HepG2 (cell line): Measurements from ENCODE around the gene GATB. TPM values are rescaled to one million over a fixed set of nuclear protein-coding genes. Genes with fewer than 3 reads are reported as not detected.

ENCODE experiments used
- ATAC-seq: fragments of 200-7000 bp; cut with Tn5 transposase; 3 replicates; pipeline ENCODE4 v1.9.1; 2020; ENCODE audit warnings: mild to moderate bottlenecking, moderate library complexity
- BruUV-seq: library from RNA; stranded (reverse); fragments of 400-500 nt; replicated peaks from 2 replicates; lab custom pipeline; 2021; lab: Mats Ljungman, UMichigan
- CTCF ChIA-PET: fragments of 300-600 bp; formaldehyde crosslinking; extraction: SDS; loops from one replicate; lab custom pipeline; 2021; ENCODE audit warnings: low total read pairs, inconsistent platforms, low intra/inter-chr PET ratio; lab: Yijun Ruan, JAX
- POLR2A ChIA-PET: fragments of 350-600 bp; sonication (Branson Sonifier 250); formaldehyde crosslinking; loops from one replicate; lab custom pipeline; 2020; ENCODE audit warnings: antibody characterized with exemption, inconsistent platforms; lab: Yijun Ruan, JAX
- DNase-seq: peaks from one replicate; pipeline ENCODE4 v3.0.0-alpha.2; 2015; ENCODE audit warnings: low spot score
- FAIRE-seq: peaks from 3 replicates; lab custom pipeline; 2011; peaks lifted over from hg19 to GRCh38; lab: Jason Lieb, UNC
- H2AFZ ChIP-seq: one replicate; pipeline ENCODE4 v1.6.1; 2011; ENCODE audit warnings: low read length, inconsistent platforms
- H3K27ac ChIP-seq: fragments of 300-600 bp; 3 replicates; pipeline ENCODE4 v1.8.0; 2011; ENCODE audit warnings: mixed run types, mild to moderate bottlenecking, mixed read lengths, low read length, inconsistent platforms; ENCODE audit not compliant: insufficient read depth; ENCODE audit errors: extremely low read length
- H3K27me3 ChIP-seq, 2 experiments: fragments of 200-600 bp in 1 of 2; 2 replicates in 1 of 2; 3 replicates in 1 of 2; pipeline versions ENCODE4 v1.6.0 to v1.8.0; 2011; ENCODE audit warnings: low read length in 2 of 2, mild to moderate bottlenecking in 2 of 2, moderate library complexity in 2 of 2, inconsistent platforms in 1 of 2; ENCODE audit not compliant: insufficient read depth in 2 of 2, control insufficient read depth in 1 of 2
- H3K36me3 ChIP-seq, 2 experiments: fragments of 200-600 bp in 1 of 2; replicated peaks in 1 of 2; 2 replicates in 1 of 2; 3 replicates in 1 of 2; pipeline versions ENCODE4 v1.5.1 to v1.8.0; 2011; ENCODE audit warnings: low read length in 2 of 2, inconsistent platforms in 1 of 2; ENCODE audit not compliant: insufficient read depth in 2 of 2, control insufficient read depth in 1 of 2
- H3K4me1 ChIP-seq: 2 replicates; pipeline ENCODE4 v1.5.1; 2012; ENCODE audit warnings: low read length, inconsistent platforms; ENCODE audit not compliant: insufficient read depth
- H3K4me2 ChIP-seq: 2 replicates; pipeline ENCODE4 v1.6.0; 2011; ENCODE audit warnings: low read depth, low read length, inconsistent platforms
- H3K4me3 ChIP-seq, 3 experiments: fragments of 200-600 bp in 1 of 3; sonication (generic), shearing (Covaris generic) in 1 of 3; replicated peaks in 1 of 3; 2 replicates each; pipeline ENCODE4 v1.5.1; 2011 to 2016; ENCODE audit warnings: low read length in 3 of 3, inconsistent platforms in 2 of 3, low read depth in 2 of 3, mild to moderate bottlenecking in 2 of 3, control low read depth in 1 of 3, mixed read lengths in 1 of 3; ENCODE audit not compliant: insufficient read depth in 1 of 3
- H3K79me2 ChIP-seq: one replicate; pipeline ENCODE4 v1.6.1; 2011; ENCODE audit warnings: low read length, inconsistent platforms; ENCODE audit not compliant: insufficient read depth
- H3K9ac ChIP-seq: 2 replicates; pipeline ENCODE4 v1.6.0; 2011; ENCODE audit warnings: mild to moderate bottlenecking, low read depth, low read length, inconsistent platforms; ENCODE audit not compliant: insufficient read depth
- H3K9me3 ChIP-seq: 2 replicates; pipeline ENCODE4 v1.5.1; 2012; ENCODE audit warnings: mild to moderate bottlenecking, low read length
- H4K20me1 ChIP-seq: 2 replicates; pipeline ENCODE4 v1.6.0; 2011; ENCODE audit warnings: inconsistent platforms, mild to moderate bottlenecking, low read length, moderate library complexity; ENCODE audit not compliant: insufficient read depth
- AKNA ChIP-seq: sonication (generic); formaldehyde crosslinking; IDR thresholded peaks from 2 replicates; pipeline ENCODE4 v1.4.0; 2020; ENCODE audit warnings: missing genetic modification reagents, borderline replicate concordance
- BRD4 ChIP-seq: sonication (generic); formaldehyde crosslinking; IDR thresholded peaks from 2 replicates; pipeline ENCODE4 v1.4.0; 2020; ENCODE audit warnings: missing genetic modification reagents
- CCAR2 ChIP-seq: fragments of 200-400 bp; formaldehyde crosslinking; optimal IDR thresholded peaks from 2 replicates; pipeline ENCODE3; 2018; ENCODE audit warnings: low read depth, mild to moderate bottlenecking, low read length, moderate library complexity
- MIER3 ChIP-seq: IDR thresholded peaks from 2 replicates; pipeline ENCODE4 v1.6.1; 2016; ENCODE audit warnings: missing compliant biosample characterization, borderline replicate concordance
- NFRKB ChIP-seq: fragments of 450-650 bp; IDR thresholded peaks from 2 replicates; pipeline ENCODE4 v1.6.1; 2017
- SMYD3 ChIP-seq: sonication (generic); formaldehyde crosslinking; IDR thresholded peaks from 2 replicates; pipeline ENCODE4 v1.8.1; 2023; ENCODE audit warnings: mild to moderate bottlenecking, missing genetic modification reagents
- ZKSCAN8 ChIP-seq: IDR thresholded peaks from 2 replicates; pipeline ENCODE4 v1.6.1; 2016; ENCODE audit warnings: borderline replicate concordance, missing genetic modification reagents, missing compliant biosample characterization
- WGBS: methylation state at CpG from one replicate; pipeline ENCODE4 v1.1.6; 2017; ENCODE audit warnings: low lambda C conversion rate; 5-methylcytosine and 5-hydroxymethylcytosine counted together
- in situ Hi-C: cut with HindIII; loops from 2 replicates; pipeline ENCODE4 v1.10.0; 2017; ENCODE audit warnings: low pct_unique_long_range_greater_than_20kb; ENCODE audit not compliant: extremely low pct_ligation_motif_present
- intact Hi-C: fragments of 100-400 bp; cut with micrococcal nuclease; formaldehyde crosslinking; loops from one replicate; pipeline ENCODE4 v1.10.0; 2022; ENCODE audit not compliant: unreplicated experiment
- polyA plus RNA-seq, 8 experiments: library from polyadenylated mRNA; depleted of rRNA in 3 of 8; stranded (reverse) in 7 of 8; unstranded in 1 of 8; fragments of >200 nt; fragmentation: Illumina TruSeq in 4 of 8; extraction: Trizol in 4 of 8; gene quantifications; 2 replicates each; pipeline versions ENCODE4 v1.2.1 to v1.2.3, GENCODE V29; 2011 to 2016; ENCODE audit warnings: low read depth in 4 of 8, missing spikeins in 1 of 8, mixed read lengths in 1 of 8; ENCODE audit not compliant: insufficient read depth in 1 of 8
- total RNA-seq, 5 experiments: library from RNA; depleted of rRNA; stranded (reverse); fragments of >200 nt; fragmentation: Illumina TruSeq; extraction: Trizol; gene quantifications; 2 replicates each; pipeline ENCODE4 v1.2.3, GENCODE V29; 2016; ENCODE audit warnings: low read depth in 1 of 5

The GATB gene
- total and polyA plus RNA-seq, 2 of the 13 experiments (the other 11 are each of a cell fraction or from before 2014, with no cell fraction given), result 32.3 to 32.4 TPM

DNA sequence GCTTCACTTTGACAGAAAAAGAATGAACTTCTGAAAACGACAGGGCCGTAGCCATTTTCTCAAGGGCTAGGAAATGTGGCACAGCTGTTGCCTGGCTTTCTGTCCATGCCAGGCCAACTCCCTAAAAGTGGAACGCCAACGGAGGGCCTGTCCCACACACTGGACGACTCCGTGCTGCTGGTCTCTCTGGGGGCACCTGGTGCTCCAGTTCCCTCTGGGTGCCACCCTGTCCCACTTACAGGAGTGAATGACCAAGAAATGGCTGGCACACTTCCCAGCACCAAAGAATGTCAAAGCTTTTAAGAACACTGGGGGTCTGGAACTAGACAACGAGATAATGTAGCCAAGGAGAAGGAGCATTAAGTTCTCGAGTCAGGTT is 40.9 kb downstream of the GATB start:
- no peak for ATAC-seq
- DNase-seq, result no peak
- no peaks in the 10 kb centered on the region for H3K27me3 ChIP-seq
- FAIRE-seq, result no peak
- in situ Hi-C loops (no loop called here), intact Hi-C loops (no loop called here)
- no peak for TF ChIP-seq SMYD3 (CRISPR knock-in tag)
- TF ChIP-seq NFRKB, result no peak
- no peak for TF ChIP-seq MIER3 (CRISPR knock-in tag)
- no peak for TF ChIP-seq ZKSCAN8 (CRISPR knock-in tag)
- TF ChIP-seq AKNA (CRISPR knock-in tag), result no peak
- TF ChIP-seq CCAR2, result no peak
- no peak for TF ChIP-seq BRD4
- H3K4me2 ChIP-seq, result no peak overlapping the region
- H4K20me1 ChIP-seq, result no peaks in the 10 kb centered on the region
- 92% methylated on average over 5 of the region's 8 CpGs for WGBS
- H3K27ac ChIP-seq, result no peak overlapping the region
- H3K4me3 ChIP-seq, result no peak overlapping the region
- POLR2A ChIA-PET, result no interaction called here
- no peaks in the 10 kb centered on the region for H3K4me1 ChIP-seq
- no peaks in the 10 kb centered on the region for H3K79me2 ChIP-seq
- H2AFZ ChIP-seq, result no peak overlapping the region
- H3K9ac ChIP-seq, result no peak overlapping the region
- peaks cover 4 to 40% of the 10 kb centered on the region in 2 experiments for H3K36me3 ChIP-seq
- no peaks in the 10 kb centered on the region for H3K9me3 ChIP-seq
- CTCF ChIA-PET, result no interaction called here
- no TSS peak for BruUV-seq
